NCI-H748 treated with DMSO at 0.1 percent for 48 hours (cell line): ENCODE data around the gene ZNF438.

Experiments used
- DNase-seq: peaks from one replicate; lab custom pipeline; 2025; lab: John Stamatoyannopoulos, UW

ZNF438 gene

GRCh38 chr10:30878920-30879319 is 152.7 kb downstream of the ZNF438 start:
- DNase-seq = no peak

DNA sequence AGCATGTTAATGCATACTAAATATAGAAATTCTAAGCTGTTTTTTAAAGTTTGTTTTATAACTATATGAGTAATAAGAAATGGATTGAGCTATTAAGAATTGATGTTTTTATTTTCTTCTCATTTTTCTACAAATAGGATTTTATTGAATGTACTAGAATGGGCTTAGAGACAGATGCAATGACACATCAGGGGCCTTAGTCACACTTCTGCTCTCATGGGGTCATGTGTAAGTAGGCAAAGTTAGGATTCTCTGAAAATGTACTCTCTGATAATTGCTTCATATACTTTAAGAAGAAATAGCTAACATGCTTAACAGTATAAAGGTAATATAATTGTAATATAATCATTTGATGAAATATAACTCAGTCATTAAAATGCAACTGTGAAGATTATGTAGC is 154.6 kb downstream of the ZNF438 start:
- no peak for DNase-seq

DNA sequence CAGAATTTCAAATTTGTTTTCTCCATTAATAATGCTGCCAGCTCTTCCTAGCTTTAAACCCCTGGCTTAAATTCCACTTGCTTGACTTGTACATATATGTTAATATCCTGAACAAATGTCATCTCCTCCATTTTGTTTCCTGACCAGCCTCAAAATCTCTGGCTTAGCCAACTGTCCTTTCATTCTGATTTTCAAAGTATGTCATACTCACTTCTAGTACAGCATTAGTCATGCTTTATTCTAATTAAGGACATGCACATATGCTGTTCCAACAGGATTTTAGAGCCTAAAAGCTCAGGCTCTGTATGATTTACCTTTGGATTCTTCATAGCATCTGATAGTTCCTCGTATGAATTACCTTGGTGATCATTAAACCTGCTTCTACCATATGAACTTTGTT is 158.3 kb downstream of the ZNF438 start:
- no peak for DNase-seq

- no peak for DNase-seq
Measured at GRCh38 chr10:30870896-30871295, 160.8 kb downstream of the ZNF438 start.

DNA sequence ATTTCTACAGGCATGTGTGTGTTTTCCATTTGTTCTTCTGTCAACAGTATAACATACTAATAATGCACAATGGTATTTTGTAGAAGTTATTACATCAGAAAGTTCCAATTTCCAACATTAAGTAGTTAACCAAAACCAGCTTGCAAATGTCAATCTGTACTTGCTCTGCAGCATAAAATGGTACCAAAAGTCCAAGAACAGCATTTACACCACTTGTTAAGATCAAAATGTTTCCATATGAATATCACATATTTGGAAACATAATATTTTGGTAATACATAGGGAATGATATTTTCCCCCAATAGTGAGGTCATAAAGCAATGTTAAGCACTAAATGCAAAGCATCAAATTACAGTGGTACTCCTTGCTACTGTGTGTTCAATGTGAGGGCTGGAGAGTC is 162.1 kb downstream of the ZNF438 start:
- DNase-seq = no peak

- DNase-seq = peak; percentile 14
Measured at GRCh38 chr10:30868611-30869010, 163.1 kb downstream of the ZNF438 start.

DNA sequence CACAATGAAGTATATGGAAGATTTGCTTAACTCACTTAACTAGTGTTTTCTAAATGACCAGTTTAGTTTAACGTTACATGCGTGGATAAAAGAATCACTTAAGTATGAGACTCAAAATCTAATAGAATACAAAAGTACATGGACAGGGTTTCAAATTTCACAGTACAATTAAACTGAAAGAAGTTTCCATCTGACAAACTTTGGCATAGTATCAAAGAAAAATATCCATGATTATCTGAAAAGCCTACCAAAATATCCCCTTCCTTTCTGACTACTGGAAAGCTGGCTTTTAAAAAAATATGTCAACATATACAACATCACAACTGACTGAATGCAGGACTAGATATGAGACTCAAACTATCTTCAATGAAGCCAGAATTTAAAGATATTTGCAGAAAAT is 164.8 kb downstream of the ZNF438 start:
- no peak for DNase-seq

GRCh38 chr10:30865141-30865926 is 166.3 kb downstream of the ZNF438 start:
- DNase-seq = no peak

- DNase-seq = no peak
Measured at GRCh38 chr10:30863516-30864210, 168.0 kb downstream of the ZNF438 start.

GRCh38 chr10:30862486-30862885 is 169.2 kb downstream of the ZNF438 start:
- no peak for DNase-seq

GRCh38 chr10:30861976-30862375 is 169.7 kb downstream of the ZNF438 start:
- DNase-seq = no peak

DNA sequence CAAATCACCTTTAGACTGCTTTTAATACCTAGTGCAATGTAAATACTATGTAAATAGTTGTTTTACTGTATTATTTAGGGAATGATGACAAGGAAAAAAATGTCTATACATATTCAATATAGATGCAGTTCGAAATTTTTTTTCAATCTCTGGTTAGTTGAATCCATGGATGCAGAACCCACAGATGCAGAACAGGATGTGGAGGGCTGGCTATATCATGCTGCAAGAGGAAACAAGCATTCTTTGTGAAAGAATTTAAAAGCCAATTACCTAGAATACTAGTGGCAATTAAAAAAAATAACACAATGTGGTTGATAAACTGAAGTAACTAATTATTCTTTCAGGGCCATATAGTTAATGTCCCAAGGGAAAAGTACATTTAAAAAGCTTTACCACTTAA is 170.4 kb downstream of the ZNF438 start:
- no peak for DNase-seq

- no peak for DNase-seq
Measured at GRCh38 chr10:30858499-30858898, 173.2 kb downstream of the ZNF438 start.

DNA sequence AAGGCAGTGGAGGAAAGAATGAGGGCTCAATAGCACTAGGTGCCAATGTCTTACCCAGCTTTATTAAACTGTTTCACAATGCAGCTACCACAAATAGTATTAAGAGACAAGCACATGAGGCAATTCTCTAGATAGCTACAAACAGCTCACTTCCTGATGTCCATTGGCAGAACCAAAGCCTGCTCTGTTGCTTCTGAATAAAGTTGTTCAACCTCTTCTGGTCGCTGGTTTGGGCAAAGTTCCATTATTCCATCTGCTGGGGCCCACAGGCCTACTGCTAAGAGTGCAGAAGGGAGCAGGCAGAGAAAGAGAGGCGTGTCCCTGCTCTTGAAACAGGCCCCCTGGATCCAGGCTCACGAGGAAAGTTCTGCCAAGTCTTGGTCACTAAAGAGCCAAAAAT is 173.9 kb downstream of the ZNF438 start:
- DNase-seq = no peak

DNA sequence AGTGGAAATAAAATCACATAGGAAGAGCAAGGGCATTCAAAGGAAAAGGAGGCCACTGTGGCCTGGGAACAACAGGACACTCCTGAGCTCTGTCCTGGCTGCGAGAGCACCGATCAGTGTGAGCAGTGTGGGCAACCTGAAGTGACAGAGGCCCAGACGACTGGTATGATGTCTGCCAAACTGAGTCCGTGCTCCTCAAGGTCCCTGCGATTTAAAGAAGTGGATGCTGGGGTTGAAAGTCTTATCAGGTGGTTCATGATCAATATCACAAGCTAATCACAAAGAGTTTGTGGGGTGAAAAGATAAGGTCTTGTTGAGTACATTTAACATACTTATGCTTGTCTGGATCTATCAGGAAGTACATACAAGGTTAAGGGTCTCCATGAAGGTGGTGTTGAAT is 176.5 kb downstream of the ZNF438 start:
- DNase-seq = no peak

DNA sequence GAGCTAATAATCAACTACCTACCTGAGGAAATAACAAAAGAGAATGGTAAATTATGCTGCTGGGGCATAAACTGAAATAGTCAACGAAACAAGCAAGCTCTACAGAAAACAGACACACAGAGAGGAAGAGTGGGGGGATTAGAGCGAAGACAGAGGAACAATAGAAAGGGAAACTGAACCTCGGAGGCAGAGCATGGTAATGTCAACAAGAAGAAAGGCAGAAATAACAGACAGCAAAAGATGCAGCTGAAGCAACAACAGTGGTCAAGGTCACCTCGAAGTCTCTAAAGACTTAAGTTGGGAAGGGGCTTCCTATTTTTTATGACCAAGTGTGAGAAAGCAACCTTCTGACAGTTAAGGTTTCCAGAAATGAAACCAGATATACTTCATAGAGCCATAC is 177.0 kb downstream of the ZNF438 start:
- no peak for DNase-seq

- no peak for DNase-seq
Measured at GRCh38 chr10:30853066-30853465, 178.6 kb downstream of the ZNF438 start.

DNA sequence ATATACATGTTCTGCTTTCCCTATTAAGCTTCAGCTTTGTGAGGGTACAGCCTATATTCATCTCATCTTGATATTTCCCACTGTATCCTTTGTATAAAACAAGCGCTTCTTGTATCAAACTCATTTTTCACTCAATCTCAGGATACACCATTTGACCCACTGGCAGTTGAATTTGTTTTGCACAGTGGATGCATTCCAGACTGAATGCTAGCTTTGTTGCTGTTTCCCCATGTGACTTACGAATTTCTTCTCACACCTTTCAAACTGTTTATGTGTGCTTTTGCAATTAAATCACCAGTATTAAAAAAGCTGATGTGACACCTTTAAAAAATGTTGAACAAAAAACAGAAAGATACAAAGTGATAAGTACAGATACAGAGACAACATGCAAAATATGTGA is 180.9 kb downstream of the ZNF438 start:
- no peak for DNase-seq

DNA sequence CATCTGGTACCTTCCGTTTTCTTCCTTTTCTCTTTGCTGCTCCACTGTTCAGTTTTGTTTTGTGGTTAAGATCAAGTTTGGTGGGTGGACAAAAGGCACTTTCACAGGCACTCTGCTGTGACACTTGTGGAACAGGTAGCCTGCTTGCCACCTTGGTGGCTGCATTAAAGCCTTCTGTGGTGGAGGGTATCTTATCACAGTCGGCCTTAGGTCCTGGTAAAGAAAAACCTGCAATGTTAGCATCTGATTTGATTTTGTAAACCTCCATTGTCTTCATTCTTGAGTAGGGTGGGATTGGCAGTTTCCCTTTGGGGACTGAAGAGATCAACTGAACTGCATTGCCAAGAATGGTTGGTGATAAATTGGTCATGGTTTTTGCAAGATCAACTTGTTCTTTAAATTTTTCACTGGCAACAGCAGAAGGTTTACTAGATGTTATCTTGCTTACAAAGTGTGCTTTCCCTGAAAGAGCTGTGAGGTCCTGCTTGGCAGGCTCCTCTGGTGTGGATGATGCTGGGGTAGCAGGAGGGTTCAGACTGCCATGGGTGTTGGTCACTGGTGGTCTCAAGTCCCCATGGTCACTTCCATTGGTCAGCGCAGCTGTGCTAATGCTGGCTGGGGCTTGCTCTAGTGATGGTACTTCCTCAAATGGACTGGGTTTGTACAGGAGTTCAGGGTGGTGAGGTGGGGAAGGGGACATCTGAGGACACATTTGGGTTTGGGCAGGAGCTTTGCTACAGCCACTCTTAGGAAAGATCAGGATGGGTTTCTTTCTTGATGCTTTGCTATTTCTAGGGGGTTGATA is 182.2 kb downstream of the ZNF438 start:
- DNase-seq = no peak

DNA sequence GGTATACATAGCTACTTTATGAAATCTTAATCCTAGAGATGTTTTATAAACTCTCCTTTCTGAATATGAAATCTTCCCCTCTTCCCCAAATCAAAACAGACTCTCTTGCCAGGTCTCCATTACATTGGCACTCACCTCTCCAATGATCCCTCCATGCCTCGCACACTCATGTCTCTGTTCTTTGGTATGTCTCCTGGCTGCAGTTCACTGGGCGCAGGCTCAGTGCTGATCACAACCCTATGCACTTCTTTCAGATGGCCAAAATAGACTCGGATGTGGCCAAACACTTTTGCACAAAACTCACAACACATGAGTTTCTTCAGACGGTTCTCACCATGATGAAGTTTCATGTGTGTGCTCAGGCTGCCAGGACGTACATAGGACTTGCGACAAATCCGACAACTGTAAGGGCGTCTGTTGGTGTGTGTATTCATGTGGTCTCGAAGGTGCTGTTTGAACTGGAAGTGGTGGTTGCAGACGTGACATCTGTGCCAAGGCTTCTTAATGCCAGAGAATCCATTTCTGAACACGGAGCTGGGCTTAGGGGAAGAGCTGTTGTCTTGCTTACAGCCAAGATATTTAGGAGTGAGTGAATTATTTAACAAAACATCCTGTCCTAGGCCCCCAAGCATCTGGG is 183.2 kb downstream of the ZNF438 start:
- DNase-seq = no peak

GRCh38 chr10:30847642-30848041 is 184.0 kb downstream of the ZNF438 start:
- no peak for DNase-seq

GRCh38 chr10:30847199-30847598 is 184.5 kb downstream of the ZNF438 start:
- DNase-seq = no peak
